K562 (cell line): ENCODE data around the gene CSNK1G1. TPM values are rescaled to one million over a fixed set of nuclear protein-coding genes. Genes with fewer than 3 reads are reported as not detected.

Source experiments
- ARNT ChIP-seq, 2 experiments: fragments of 450-650 bp; IDR thresholded peaks; 2 replicates each; pipeline ENCODE4 v1.6.1; 2016; ENCODE audit warnings: mild to moderate bottlenecking in 1 of 2
- BRCA1 ChIP-seq, 2 experiments: fragments of 450-650 bp in 1 of 2; sonication (generic) in 1 of 2; formaldehyde crosslinking in 1 of 2; IDR thresholded peaks; 2 replicates each; pipeline versions ENCODE4 v1.5.0 to v1.6.1; 2017 to 2020; ENCODE audit warnings: mild to moderate bottlenecking in 1 of 2, missing genetic modification reagents in 1 of 2
- CBX8 ChIP-seq: fragments of 200-600 bp; sonication (generic); IDR thresholded peaks from 2 replicates; pipeline ENCODE4 v1.6.1; 2012; ENCODE audit warnings: borderline replicate concordance, mixed run types, low read depth, mild to moderate bottlenecking, moderate library complexity, mixed read lengths, low read length, control low read depth, inconsistent platforms; ENCODE audit not compliant: poor library complexity, severe bottlenecking; ENCODE audit errors: extremely low read depth
- DACH1 ChIP-seq: fragments of 450-650 bp; IDR thresholded peaks from 2 replicates; pipeline ENCODE4 v1.6.1; 2018; ENCODE audit not compliant: partially characterized antibody
- FOXJ2 ChIP-seq: fragments of 200-800 bp; sonication (Bioruptor generic); IDR thresholded peaks from 2 replicates; pipeline ENCODE4 v1.6.1; 2016; ENCODE audit warnings: missing genetic modification characterization, missing compliant biosample characterization
- GATAD2B ChIP-seq: fragments of 450-650 bp; IDR thresholded peaks from 2 replicates; pipeline ENCODE4 v1.6.1; 2017; ENCODE audit warnings: mild to moderate bottlenecking, borderline replicate concordance
- JUND ChIP-seq, 2 experiments: IDR thresholded peaks; 2 replicates in 1 of 2; 3 replicates in 1 of 2; pipeline ENCODE4 v1.6.1; 2011; ENCODE audit warnings: borderline replicate concordance in 2 of 2, low read depth in 2 of 2, low read length in 2 of 2, improper control_type of control experiment in 1 of 2, missing biosample characterization in 1 of 2, missing genetic modification characterization in 1 of 2, missing genetic modification reagents in 1 of 2
- LEF1 ChIP-seq: fragments of 450-650 bp; IDR thresholded peaks from 2 replicates; pipeline ENCODE4 v1.6.1; 2016; ENCODE audit warnings: mild to moderate bottlenecking
- MTA3 ChIP-seq: fragments of 450-650 bp; formaldehyde crosslinking; IDR thresholded peaks from 2 replicates; pipeline ENCODE4 v1.6.1; 2017; ENCODE audit warnings: mild to moderate bottlenecking, borderline replicate concordance
- NR2C2 ChIP-seq, 2 experiments: fragments of 200-800 bp in 1 of 2; sonication (Bioruptor generic) in 1 of 2; sonication (generic) in 1 of 2; formaldehyde crosslinking in 1 of 2; IDR thresholded peaks; 2 replicates each; pipeline versions ENCODE4 v1.6.1 to v1.8.0; 2016 to 2022; ENCODE audit warnings: mild to moderate bottlenecking in 1 of 2, missing compliant biosample characterization in 1 of 2, missing genetic modification characterization in 1 of 2, missing genetic modification reagents in 1 of 2
- PREB ChIP-seq: sonication (generic); formaldehyde crosslinking; IDR thresholded peaks from 2 replicates; pipeline ENCODE4 v1.8.1; 2023; ENCODE audit warnings: mild to moderate bottlenecking, missing genetic modification reagents
- PURB ChIP-seq: sonication (generic); formaldehyde crosslinking; IDR thresholded peaks from 2 replicates; pipeline ENCODE4 v1.9.0; 2021; ENCODE audit warnings: low read depth, mild to moderate bottlenecking, missing genetic modification reagents
- RCOR1 ChIP-seq, 2 experiments: IDR thresholded peaks; 2 replicates each; pipeline ENCODE4 v1.6.1; 2012; ENCODE audit warnings: low read depth in 2 of 2, low read length in 2 of 2, borderline replicate concordance in 1 of 2, improper control_type of control experiment in 1 of 2
- TAF9B ChIP-seq: fragments of 450-650 bp; IDR thresholded peaks from 2 replicates; pipeline ENCODE4 v1.6.1; 2018; ENCODE audit warnings: mild to moderate bottlenecking; ENCODE audit not compliant: partially characterized antibody
- THAP7 ChIP-seq: fragments of 250-450 bp; sonication (Bioruptor Pico); IDR thresholded peaks from 2 replicates; pipeline ENCODE4 v1.5.0; 2021
- YY1 ChIP-seq, 3 experiments: IDR thresholded peaks; 2 replicates each; pipeline ENCODE4 v1.6.1; 2011; ENCODE audit warnings: low read length in 2 of 3, mild to moderate bottlenecking in 2 of 3, moderate library complexity in 2 of 3, borderline replicate concordance in 1 of 3, control low read depth in 1 of 3, low read depth in 1 of 3; ENCODE audit not compliant: insufficient read depth in 3 of 3, insufficient replicate concordance in 2 of 3, control insufficient read depth in 1 of 3, insufficient read length in 1 of 3; ENCODE audit errors: extremely low read depth in 1 of 3
- ZEB2 ChIP-seq: fragments of 450-650 bp; IDR thresholded peaks from 2 replicates; pipeline ENCODE4 v1.6.1; 2016
- ZNF584 ChIP-seq: fragments of 200-800 bp; sonication (Bioruptor generic); IDR thresholded peaks from 2 replicates; pipeline ENCODE4 v1.6.1; 2016; ENCODE audit warnings: low read depth, mild to moderate bottlenecking, missing genetic modification characterization, missing compliant biosample characterization
- polyA plus RNA-seq, 8 experiments: library from polyadenylated mRNA; depleted of rRNA in 4 of 8; stranded (reverse) in 5 of 8; unstranded in 3 of 8; fragments of >200 nt; fragmentation: Nextera tagmentation in 2 of 8; fragmentation: Illumina TruSeq in 1 of 8; extraction: Ambion mirVana in 2 of 8; extraction: Trizol in 1 of 8; gene quantifications; 2 replicates each; pipeline versions ENCODE4 v1.2.1 to v1.2.3, GENCODE V29; 2011 to 2014; ENCODE audit warnings: inconsistent platforms in 1 of 8, missing spikeins in 1 of 8
- total RNA-seq, 7 experiments: library from RNA; depleted of rRNA in 6 of 7; stranded (reverse); fragments of >200 nt in 6 of 7; fragmentation: Illumina TruSeq in 2 of 7; extraction: Trizol in 2 of 7; gene quantifications; 2 replicates each; pipeline versions ENCODE4 v1.2.1 to v1.2.3, GENCODE V29; 2011 to 2021; ENCODE audit warnings: low replicate concordance in 1 of 7
- TF ChIP-seq, protein P1 (sequence below): sonication (generic); formaldehyde crosslinking; IDR thresholded peaks from 2 replicates; pipeline ENCODE4 v1.8.0; 2022; ENCODE audit warnings: mild to moderate bottlenecking, missing genetic modification reagents
- TF ChIP-seq, protein P2 (sequence below): fragments of 450-650 bp; IDR thresholded peaks from 2 replicates; pipeline ENCODE4 v1.6.1; 2017; ENCODE audit warnings: mild to moderate bottlenecking, moderate library complexity

The CSNK1G1 gene
- total and polyA plus RNA-seq, 9 of the 15 experiments (the other 6 are each of a cell fraction or from before 2014, with no cell fraction given) = 4.5 to 18.5 (median 9.5) TPM

DNA sequence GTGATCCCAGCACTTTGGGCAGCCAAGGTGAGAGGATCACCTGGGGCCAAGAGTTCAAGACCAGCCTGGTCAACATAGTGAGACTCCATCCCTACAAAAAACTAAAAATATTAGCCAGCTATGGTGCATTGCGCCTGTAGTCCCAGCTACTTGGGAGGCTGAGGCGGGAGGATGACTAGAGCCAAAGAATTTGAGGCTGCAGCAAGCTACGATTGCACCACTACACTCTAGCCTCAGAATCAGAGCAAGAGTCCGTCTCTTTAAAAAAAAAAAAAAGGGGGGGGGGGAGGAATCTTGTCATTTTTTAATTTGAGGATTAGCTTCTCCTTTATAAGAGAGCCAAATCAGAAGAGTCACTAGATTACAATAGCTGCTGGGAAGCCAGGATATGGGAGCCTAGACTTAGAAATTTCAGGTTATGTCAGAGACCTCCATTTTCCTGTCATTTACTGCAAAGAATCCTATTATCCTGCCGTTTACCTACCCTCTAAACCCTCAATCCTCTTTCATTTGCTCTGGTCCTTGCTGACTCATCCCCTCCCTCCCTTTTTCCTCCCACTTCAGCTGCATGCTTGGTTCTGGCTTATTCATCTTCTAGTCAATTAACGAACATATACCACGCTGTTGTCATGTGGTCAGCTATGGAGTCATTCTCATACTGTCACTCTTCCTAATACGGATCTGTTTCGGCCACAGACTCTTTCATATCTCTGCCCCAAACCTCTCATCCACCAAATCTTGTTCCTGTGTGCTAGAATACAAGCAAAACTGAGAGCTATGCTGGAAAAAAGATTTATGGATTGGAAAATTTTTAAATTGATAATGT, 109.4 kb downstream of the CSNK1G1 start (continued):
- TF ChIP-seq TAF9B (peak; percentile 64), MTA3 (peak; percentile 74; the same call in 1 of the 2 replicates), FOXJ2 (tag) (0 out of 2 replicates have a peak, but pooled peaks have one; percentile 60), DACH1 (peak; percentile 79), CBX8 (no peak), ARNT (IDR thresholded peaks at IDR 0.05) (peak in 1 of 2 experiments; percentile 91; a peak in 3 of 4 replicates), PURB (CRISPR knock-in tag) (no peak), YY1 (IDR thresholded peaks at IDR 0.05; ENCODE audit: borderline replicate concordance in 1 of 3, control insufficient read depth in 1 of 3, extremely low read depth in 1 of 3, insufficient read depth in 3 of 3, insufficient read length in 1 of 3, insufficient replicate concordance in 2 of 3, low read depth in 1 of 3, low read length in 2 of 3) (peak in 1 of 3 experiments; percentile 68), JUND (IDR thresholded peaks at IDR 0.05; ENCODE audit: borderline replicate concordance, low read depth, low read length) (peak; percentile 96), JUND (tag; IDR thresholded peaks at IDR 0.05; ENCODE audit: borderline replicate concordance, low read depth, low read length) (peak; percentile 92; the same call in 2 of the 3 replicates), GATAD2B (no peak), LEF1 (peak; percentile 82), RCOR1 (IDR thresholded peaks at IDR 0.05; ENCODE audit: borderline replicate concordance in 1 of 2, low read depth in 2 of 2, low read length in 2 of 2) (peak in 1 of 2 experiments; percentile 92; a peak in 2 of 4 replicates), ZNF584 (CRISPR knock-in tag) (0 out of 2 replicates have a peak, but pooled peaks have one; percentile 10), NR2C2 (CRISPR knock-in tag; IDR thresholded peaks at IDR 0.05) (no peak), NR2C2 (tag; IDR thresholded peaks at IDR 0.05) (peak; percentile 39; the same call in 1 of the 2 replicates), THAP7 (no peak), PREB (CRISPR knock-in tag) (no peak), ZEB2 (peak; percentile 76), BRCA1 (IDR thresholded peaks at IDR 0.05) (no peak), BRCA1 (CRISPR knock-in tag; IDR thresholded peaks at IDR 0.05) (no peak)
- TF ChIP-seq, protein P1, sequence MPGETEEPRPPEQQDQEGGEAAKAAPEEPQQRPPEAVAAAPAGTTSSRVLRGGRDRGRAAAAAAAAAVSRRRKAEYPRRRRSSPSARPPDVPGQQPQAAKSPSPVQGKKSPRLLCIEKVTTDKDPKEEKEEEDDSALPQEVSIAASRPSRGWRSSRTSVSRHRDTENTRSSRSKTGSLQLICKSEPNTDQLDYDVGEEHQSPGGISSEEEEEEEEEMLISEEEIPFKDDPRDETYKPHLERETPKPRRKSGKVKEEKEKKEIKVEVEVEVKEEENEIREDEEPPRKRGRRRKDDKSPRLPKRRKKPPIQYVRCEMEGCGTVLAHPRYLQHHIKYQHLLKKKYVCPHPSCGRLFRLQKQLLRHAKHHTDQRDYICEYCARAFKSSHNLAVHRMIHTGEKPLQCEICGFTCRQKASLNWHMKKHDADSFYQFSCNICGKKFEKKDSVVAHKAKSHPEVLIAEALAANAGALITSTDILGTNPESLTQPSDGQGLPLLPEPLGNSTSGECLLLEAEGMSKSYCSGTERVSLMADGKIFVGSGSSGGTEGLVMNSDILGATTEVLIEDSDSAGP = peak; percentile 59; the same call in 1 of the 2 replicates
- TF ChIP-seq, protein P2, sequence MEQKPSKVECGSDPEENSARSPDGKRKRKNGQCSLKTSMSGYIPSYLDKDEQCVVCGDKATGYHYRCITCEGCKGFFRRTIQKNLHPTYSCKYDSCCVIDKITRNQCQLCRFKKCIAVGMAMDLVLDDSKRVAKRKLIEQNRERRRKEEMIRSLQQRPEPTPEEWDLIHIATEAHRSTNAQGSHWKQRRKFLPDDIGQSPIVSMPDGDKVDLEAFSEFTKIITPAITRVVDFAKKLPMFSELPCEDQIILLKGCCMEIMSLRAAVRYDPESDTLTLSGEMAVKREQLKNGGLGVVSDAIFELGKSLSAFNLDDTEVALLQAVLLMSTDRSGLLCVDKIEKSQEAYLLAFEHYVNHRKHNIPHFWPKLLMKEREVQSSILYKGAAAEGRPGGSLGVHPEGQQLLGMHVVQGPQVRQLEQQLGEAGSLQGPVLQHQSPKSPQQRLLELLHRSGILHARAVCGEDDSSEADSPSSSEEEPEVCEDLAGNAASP = no peak
